ENCODE data around the gene WDFY4.

Gene WDFY4

DNA sequence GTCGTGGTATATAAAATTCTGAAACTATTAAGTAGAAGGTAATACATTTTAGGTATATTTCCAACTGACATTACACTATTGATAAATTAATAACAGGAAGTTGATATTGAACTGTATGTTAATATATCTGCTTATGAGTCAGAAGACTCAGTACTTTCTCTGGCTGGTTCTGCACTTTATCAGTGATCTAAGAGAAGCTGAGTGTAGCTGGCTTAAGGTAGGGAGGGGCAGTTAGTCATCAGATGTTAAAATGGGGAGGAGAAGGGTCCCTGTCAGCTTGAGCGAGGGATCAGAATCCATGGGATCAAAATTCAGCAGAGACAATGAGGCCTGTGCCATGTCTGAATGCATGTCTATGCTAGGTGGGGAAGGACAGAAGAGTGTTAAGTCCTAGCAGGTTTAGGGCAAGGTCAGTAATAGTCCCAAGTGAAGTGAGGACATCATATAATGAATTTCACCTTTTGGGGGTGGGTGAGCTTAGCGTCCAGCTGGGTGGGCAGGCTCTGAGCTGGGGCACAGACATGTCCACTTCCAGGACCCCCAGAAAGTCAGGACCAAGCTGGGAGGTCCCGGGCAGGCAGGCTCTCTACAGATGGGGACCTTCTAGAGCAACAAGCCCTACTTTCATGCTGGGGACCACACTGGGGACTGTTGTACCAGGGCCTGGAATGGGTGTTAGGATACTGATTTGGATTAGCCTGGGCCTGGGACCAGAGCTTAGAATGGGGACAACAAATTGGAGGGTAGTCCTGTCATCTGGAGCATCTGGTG, 82.9 kb downstream of the WDFY4 start:
- H2AFZ ChIP-seq (ENCODE audit: low read length): no peak overlapping the region
- H3K4me3 ChIP-seq (ENCODE audit: low read length, poor library complexity, severe bottlenecking): no peak overlapping the region
- H3K9me2 ChIP-seq (replicated peaks; ENCODE audit: low read depth, low read length): no peaks in the 10 kb centered on the region
- H3K4me1 ChIP-seq (ENCODE audit: insufficient read depth, low read length, poor library complexity, severe bottlenecking): no peaks in the 10 kb centered on the region
- H3K4me2 ChIP-seq (ENCODE audit: low read depth, low read length, poor library complexity, severe bottlenecking): no peak overlapping the region
- H3K36me3 ChIP-seq (ENCODE audit: insufficient read depth, low read length): no peaks in the 10 kb centered on the region
- H3K9ac ChIP-seq (ENCODE audit: low read depth, low read length, poor library complexity, severe bottlenecking): no peak overlapping the region
- H3F3A ChIP-seq (ENCODE audit: low read depth): no peaks in the 10 kb centered on the region
- no peaks in the 10 kb centered on the region for H3K79me2 ChIP-seq (ENCODE audit: insufficient read depth, low read length)
- TF ChIP-seq EZH2phosphoT487 (IDR thresholded peaks at IDR 0.05; ENCODE audit: borderline replicate concordance): no peak
- TF ChIP-seq, protein P1, sequence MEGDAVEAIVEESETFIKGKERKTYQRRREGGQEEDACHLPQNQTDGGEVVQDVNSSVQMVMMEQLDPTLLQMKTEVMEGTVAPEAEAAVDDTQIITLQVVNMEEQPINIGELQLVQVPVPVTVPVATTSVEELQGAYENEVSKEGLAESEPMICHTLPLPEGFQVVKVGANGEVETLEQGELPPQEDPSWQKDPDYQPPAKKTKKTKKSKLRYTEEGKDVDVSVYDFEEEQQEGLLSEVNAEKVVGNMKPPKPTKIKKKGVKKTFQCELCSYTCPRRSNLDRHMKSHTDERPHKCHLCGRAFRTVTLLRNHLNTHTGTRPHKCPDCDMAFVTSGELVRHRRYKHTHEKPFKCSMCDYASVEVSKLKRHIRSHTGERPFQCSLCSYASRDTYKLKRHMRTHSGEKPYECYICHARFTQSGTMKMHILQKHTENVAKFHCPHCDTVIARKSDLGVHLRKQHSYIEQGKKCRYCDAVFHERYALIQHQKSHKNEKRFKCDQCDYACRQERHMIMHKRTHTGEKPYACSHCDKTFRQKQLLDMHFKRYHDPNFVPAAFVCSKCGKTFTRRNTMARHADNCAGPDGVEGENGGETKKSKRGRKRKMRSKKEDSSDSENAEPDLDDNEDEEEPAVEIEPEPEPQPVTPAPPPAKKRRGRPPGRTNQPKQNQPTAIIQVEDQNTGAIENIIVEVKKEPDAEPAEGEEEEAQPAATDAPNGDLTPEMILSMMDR (conservative IDR thresholded peaks at IDR 0.05; ENCODE audit: low read length): no peak
- no peaks in the 10 kb centered on the region for H3K9me3 ChIP-seq (ENCODE audit: insufficient read depth, low read depth, low read length)
- no peaks in the 10 kb centered on the region for H4K20me1 ChIP-seq (ENCODE audit: insufficient read depth, low read length, poor library complexity, severe bottlenecking)
- H3K27me3 ChIP-seq (ENCODE audit: insufficient read depth, low read length, poor library complexity, severe bottlenecking): no peaks in the 10 kb centered on the region

- Histone ChIP-seq H3F3A (ENCODE audit: low read depth) (no peaks in the 10 kb centered on the region), H3K9me3 (ENCODE audit: insufficient read depth, low read depth, low read length) (no peaks in the 10 kb centered on the region), H3K79me2 (ENCODE audit: insufficient read depth, low read length) (no peaks in the 10 kb centered on the region), H2AFZ (ENCODE audit: low read length) (no peak overlapping the region), H3K9me2 (replicated peaks; ENCODE audit: low read depth, low read length) (no peaks in the 10 kb centered on the region), H3K4me1 (ENCODE audit: insufficient read depth, low read length, poor library complexity, severe bottlenecking) (no peaks in the 10 kb centered on the region), H3K4me2 (ENCODE audit: low read depth, low read length, poor library complexity, severe bottlenecking) (no peak overlapping the region), H3K36me3 (ENCODE audit: insufficient read depth, low read length) (no peaks in the 10 kb centered on the region), H3K4me3 (ENCODE audit: low read length, poor library complexity, severe bottlenecking) (no peak overlapping the region), H3K9ac (ENCODE audit: low read depth, low read length, poor library complexity, severe bottlenecking) (no peak overlapping the region), H3K27me3 (ENCODE audit: insufficient read depth, low read length, poor library complexity, severe bottlenecking) (no peaks in the 10 kb centered on the region), H4K20me1 (ENCODE audit: insufficient read depth, low read length, poor library complexity, severe bottlenecking) (no peaks in the 10 kb centered on the region)
- TF ChIP-seq, protein P1 (conservative IDR thresholded peaks at IDR 0.05; ENCODE audit: low read length): no peak
- no peak for TF ChIP-seq EZH2phosphoT487 (IDR thresholded peaks at IDR 0.05; ENCODE audit: borderline replicate concordance)
These were observed 83.6 kb downstream of the WDFY4 start for GRCh38 chr10:48768144-48768766.

DNA sequence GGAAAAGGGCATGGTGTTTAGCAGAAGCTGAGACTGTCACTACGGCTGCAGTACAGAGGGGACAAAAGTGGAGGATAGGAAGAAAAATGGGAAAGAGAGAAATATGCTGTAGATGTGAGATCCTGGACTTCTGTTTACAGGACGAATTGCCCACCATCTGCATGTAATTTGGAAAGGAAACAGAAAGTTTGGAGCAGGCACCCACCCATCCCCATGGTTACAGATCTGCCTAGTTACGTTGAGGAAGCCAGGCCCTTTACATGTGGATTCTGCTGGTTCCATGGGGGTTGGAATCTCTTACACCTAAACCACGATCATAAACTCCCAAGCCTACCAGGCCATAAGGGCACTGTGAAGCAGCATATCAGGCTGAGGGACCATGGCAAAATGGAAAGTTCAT, 84.3 kb downstream of the WDFY4 start:
- H4K20me1 ChIP-seq (ENCODE audit: insufficient read depth, low read length, poor library complexity, severe bottlenecking): no peaks in the 10 kb centered on the region
- no peaks in the 10 kb centered on the region for H3K9me2 ChIP-seq (replicated peaks; ENCODE audit: low read depth, low read length)
- H3F3A ChIP-seq (ENCODE audit: low read depth): no peaks in the 10 kb centered on the region
- H3K4me3 ChIP-seq (ENCODE audit: low read length, poor library complexity, severe bottlenecking): no peak overlapping the region
- no peaks in the 10 kb centered on the region for H3K9me3 ChIP-seq (ENCODE audit: insufficient read depth, low read depth, low read length)
- H3K9ac ChIP-seq (ENCODE audit: low read depth, low read length, poor library complexity, severe bottlenecking): no peak overlapping the region
- no peaks in the 10 kb centered on the region for H3K79me2 ChIP-seq (ENCODE audit: insufficient read depth, low read length)
- H3K36me3 ChIP-seq (ENCODE audit: insufficient read depth, low read length): no peaks in the 10 kb centered on the region
- H2AFZ ChIP-seq (ENCODE audit: low read length): no peak overlapping the region
- H3K27me3 ChIP-seq (ENCODE audit: insufficient read depth, low read length, poor library complexity, severe bottlenecking): no peaks in the 10 kb centered on the region
- TF ChIP-seq EZH2phosphoT487 (IDR thresholded peaks at IDR 0.05; ENCODE audit: borderline replicate concordance): no peak
- TF ChIP-seq, protein P1 (conservative IDR thresholded peaks at IDR 0.05; ENCODE audit: low read length): no peak
- no peaks in the 10 kb centered on the region for H3K4me1 ChIP-seq (ENCODE audit: insufficient read depth, low read length, poor library complexity, severe bottlenecking)
- no peak overlapping the region for H3K4me2 ChIP-seq (ENCODE audit: low read depth, low read length, poor library complexity, severe bottlenecking)
